ENCODE data around the gene GNRH2.
A peak's percentile ranks its signal among the peaks of the same experiment; 100 is the strongest.
"Not testable (repeated sequence)": the region's sequence is repeated elsewhere in the genome, so short reads cannot be mapped to it uniquely, and the experiment has no call there.

The GNRH2 gene

DNA sequence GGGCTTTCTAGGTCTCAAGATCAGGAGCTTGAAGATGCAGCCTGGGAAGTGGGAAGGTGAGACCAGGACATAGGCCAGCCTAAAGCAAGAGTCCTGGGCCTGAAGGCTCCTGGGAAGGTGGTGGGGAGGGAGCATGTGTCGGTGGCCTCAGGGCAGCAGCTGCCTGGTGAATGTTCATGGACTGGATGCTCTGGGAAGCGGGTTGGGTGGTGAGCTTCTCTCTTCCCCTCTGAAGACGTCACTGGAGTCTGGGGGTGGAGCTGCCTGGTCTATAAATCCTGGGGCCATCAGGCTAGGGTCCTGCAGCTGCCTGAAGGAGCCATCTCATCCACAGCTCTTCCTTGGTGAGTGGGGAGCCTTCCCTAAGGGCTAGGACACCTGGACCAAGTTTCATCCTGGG is at the start of gene GNRH2:
TSS of gene GNRH2 (plus strand) at position 301 of the 400 bp plus-strand sequence. CDS start 793 bp downstream, outside the sequence.
- FAIRE-seq: no peak

GRCh38 chr20:2995796-2996195 is 47.6 kb upstream of the GNRH2 start:
- no peak for FAIRE-seq

GRCh38 chr20:2998728-2999127 is 44.7 kb upstream of the GNRH2 start:
- FAIRE-seq: no peak

GRCh38 chr20:3000852-3001523 is 42.4 kb upstream of the GNRH2 start:
- peak; percentile 99 for FAIRE-seq

GRCh38 chr20:3003416-3003815 is 40.0 kb upstream of the GNRH2 start:
- FAIRE-seq: no peak

GRCh38 chr20:3010985-3011723 is 32.3 kb upstream of the GNRH2 start:
- no peak for FAIRE-seq

DNA sequence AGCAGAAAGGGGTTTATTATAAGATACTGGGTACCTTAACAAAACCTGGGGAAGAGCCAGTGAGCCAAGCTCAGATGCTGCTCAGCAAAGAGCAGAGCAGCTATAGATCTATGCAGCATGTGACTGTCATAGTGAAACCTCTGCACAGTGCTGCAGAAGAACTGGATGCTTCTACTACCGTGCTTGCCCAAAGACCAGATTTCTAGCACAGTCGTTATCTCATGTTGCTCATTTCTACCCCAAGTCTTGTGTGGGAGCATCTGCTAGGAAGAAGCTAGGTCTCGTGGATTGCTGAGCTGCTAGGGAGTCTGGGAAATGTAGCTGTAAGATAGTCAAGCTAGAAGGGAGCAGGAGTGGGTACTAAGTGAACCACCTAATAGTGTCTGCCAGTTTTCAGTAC is 31.7 kb upstream of the GNRH2 start:
- no peak for FAIRE-seq

DNA sequence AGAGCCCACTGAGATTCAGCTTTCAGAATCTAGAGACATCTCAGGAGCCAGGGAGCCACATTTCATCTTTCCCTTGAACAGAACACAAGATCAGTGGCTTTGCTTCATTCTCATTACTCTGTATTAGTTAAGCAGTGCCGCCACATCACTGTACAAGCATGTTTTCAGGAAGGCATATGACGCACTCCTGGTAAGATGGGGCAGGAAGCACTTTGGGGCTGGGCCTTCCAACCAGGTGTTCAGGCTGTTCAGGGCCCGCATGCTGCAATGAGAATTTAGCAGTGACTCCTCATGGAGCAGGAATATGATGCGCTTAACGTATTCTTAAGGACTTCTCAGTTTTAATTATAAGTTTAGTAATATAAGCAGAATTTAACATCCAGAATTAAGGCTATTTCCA is 29.7 kb upstream of the GNRH2 start:
- FAIRE-seq: no peak

- FAIRE-seq: no peak
These were observed 29.2 kb upstream of the GNRH2 start for GRCh38 chr20:3014179-3014578.

DNA sequence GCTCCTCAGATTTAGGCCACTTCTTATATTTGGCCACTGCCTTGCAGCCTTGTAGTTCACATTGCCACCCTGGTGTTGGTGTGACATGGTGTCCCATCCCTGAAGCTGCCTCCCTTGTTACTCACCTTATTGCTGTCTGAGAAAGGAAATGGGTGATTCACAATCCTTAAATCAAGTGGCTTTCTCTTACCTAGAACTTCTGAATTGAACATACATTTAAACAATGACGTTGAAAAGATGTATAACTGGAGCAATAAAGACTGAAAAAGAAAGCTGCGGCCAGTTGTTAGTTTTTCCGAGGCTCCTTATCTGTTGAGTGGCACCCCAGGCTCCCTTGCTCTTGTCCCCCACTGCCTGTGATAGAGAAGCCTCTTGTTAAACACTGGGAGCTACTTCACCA is 28.8 kb upstream of the GNRH2 start:
- FAIRE-seq: no peak

DNA sequence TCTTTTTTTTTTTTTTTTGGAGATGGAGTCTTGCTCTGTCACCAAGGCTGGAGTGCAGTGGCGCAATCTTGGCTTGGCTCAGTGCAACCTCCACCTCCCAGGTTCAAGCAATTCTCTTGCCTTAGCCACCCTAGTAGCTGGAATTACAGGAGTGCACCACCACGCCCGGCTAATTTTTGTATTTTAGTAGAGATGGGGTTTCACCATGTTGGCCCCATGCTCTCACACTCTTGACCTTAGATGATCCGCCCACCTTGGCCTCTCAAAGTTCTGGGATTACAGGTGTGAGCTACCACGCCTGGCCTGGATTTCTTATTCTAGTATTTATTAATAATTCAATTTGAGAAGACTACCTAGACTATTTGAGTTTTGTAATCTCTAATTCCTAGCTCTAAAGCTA is 28.1 kb upstream of the GNRH2 start:
- not testable (repeated sequence) for FAIRE-seq

DNA sequence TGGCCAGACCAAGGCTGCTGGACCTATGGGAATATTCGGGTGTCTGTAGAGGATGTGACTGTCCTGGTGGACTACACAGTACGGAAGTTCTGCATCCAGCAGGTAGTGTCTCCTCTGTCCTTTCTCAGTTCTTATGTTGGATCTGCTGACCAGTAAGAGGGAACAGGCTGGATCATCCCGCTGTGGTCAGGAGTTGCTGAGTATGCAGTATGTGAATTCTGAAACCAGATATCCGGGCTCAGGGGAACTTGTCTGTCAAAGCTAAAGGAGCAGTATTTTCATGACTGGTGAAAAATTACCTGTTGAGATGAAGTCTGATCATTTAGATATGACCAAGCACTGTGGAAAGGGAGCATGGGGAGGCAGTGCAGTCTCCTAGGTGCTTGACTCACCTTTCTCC is 22.1 kb upstream of the GNRH2 start:
- FAIRE-seq: no peak

DNA sequence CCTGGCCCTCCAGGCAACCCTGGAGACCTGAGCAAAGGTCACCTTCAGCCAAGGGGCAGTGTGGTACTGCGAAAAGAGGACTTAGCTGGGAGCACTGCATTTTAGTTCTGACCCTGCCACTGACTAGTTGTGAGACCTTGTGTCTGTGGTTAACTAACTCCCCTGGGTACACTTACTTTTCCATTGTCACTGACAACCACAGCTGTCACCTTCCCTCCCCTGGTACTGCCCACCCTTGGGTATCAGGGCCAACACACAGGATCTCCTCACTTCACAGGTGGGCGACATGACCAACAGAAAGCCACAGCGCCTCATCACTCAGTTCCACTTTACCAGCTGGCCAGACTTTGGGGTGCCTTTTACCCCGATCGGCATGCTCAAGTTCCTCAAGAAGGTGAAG is 21.6 kb upstream of the GNRH2 start:
- FAIRE-seq: no peak

- FAIRE-seq: not testable (repeated sequence)
These were observed 20.6 kb upstream of the GNRH2 start for GRCh38 chr20:3022559-3023490.

DNA sequence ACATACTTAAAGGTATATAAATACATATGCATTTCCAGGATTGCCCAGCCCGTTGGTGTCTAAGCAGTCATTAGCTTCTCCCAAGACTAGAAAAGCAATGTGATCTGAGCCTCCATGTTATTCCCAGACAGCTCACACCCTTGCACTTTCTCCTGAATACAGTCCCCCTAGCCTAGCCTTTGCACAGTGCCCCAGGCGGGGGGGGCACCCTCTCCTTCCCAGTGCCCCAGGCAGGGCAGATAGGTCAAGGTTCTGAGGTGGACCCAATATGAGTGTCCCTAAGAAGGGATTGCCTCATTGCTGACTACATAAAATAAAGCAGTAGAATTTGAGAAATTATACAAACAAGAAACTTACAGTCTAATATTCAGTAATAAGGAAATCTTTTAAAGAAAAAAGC is 15.4 kb upstream of the GNRH2 start:
- no peak for FAIRE-seq

- no peak for FAIRE-seq
These were observed 11.8 kb upstream of the GNRH2 start for GRCh38 chr20:3031524-3032147.

DNA sequence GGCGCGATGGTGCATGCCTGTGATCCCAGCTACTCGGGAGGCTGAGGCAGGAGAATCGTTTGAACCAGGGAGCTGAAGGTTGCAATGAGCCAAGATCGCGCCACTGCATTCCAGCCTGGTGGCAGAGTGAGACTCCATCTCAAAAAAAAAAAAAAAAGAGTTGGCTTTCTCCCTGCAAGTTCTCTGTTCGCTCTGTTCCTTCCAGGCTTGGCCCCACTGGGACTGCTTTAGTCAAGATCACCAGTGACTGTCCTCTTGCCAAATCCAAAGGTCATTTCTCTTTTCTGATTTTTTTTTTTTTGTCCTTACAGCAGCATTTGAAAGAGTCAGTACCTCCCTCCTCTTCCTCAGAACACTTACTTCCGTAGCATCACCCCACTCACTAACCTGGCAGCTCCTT is 10.8 kb upstream of the GNRH2 start:
- no peak for FAIRE-seq

GRCh38 chr20:3037654-3038053 is 5.8 kb upstream of the GNRH2 start:
- FAIRE-seq: no peak

GRCh38 chr20:3038454-3038853 is 5.0 kb upstream of the GNRH2 start:
- FAIRE-seq: no peak

- FAIRE-seq: no peak
These were observed 4.0 kb upstream of the GNRH2 start for GRCh38 chr20:3039426-3039825.

DNA sequence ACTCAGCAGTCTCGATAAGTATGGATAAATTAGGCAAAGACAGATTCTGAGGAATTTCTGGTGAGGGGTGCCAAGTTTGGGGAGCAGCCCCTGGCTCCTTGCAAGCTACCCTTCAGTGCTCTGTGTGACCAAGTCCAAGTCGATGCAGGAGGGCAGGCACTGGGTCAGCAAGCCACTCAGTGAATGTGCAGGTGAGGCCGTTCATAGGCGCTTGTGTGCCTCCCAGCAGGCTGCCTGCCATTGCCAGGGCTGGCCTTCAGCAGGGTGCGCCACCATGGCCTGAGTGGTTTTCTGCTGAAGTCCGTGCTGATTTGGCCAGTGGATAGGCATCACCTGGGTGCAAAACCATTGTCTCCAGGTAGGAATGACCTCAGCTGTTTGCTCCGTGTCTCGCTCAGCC is 3.3 kb upstream of the GNRH2 start:
- FAIRE-seq: no peak

GRCh38 chr20:3041854-3042409 is 1.5 kb upstream of the GNRH2 start:
- no peak for FAIRE-seq

GRCh38 chr20:3042625-3043024 is 797 bp upstream of the GNRH2 start:
- no peak for FAIRE-seq

Measured in islet of Langerhans (tissue), 1 donor.